Panc1 (cell line): Measurements from ENCODE around the gene SGMS1. TPM values are rescaled to one million over a fixed set of nuclear protein-coding genes. Genes with fewer than 3 reads are reported as not detected.

ENCODE experiments used
- ATAC-seq: fragments of 200-7000 bp; cut with Tn5 transposase; 2 replicates; pipeline ENCODE4 v1.9.1; 2020; ENCODE audit warnings: mild to moderate bottlenecking, moderate library complexity
- BruUV-seq: library from RNA; stranded (reverse); fragments of 400-500 nt; replicated peaks from 2 replicates; lab custom pipeline; 2021; lab: Mats Ljungman, UMichigan
- CTCF ChIA-PET: fragments of 300-600 bp; sonication (Branson Sonifier 250); formaldehyde crosslinking; loops from one replicate; lab custom pipeline; 2022; ENCODE audit warnings: antibody characterized with exemption; lab: Charles Lee
- POLR2A ChIA-PET: fragments of 300-600 bp; sonication (Branson Sonifier 250); formaldehyde crosslinking; loops from one replicate; lab custom pipeline; 2022; ENCODE audit warnings: antibody characterized with exemption; lab: Charles Lee
- DNase-seq: peaks from one replicate; pipeline ENCODE4 v3.0.0-alpha.2; 2010; ENCODE audit warnings: low read depth, low spot score
- H3K27ac ChIP-seq: 2 replicates; pipeline ENCODE4 v1.5.1; 2011; ENCODE audit warnings: mild to moderate bottlenecking, low read length, inconsistent platforms
- H3K27me3 ChIP-seq: fragments of 200-500 bp; sonication (Bioruptor generic); 2 replicates; pipeline ENCODE4 v1.6.0; 2014; ENCODE audit warnings: low read length, inconsistent platforms; ENCODE audit not compliant: control insufficient read depth, insufficient read depth
- H3K36me3 ChIP-seq: fragments of 200-500 bp; sonication (Bioruptor generic); 2 replicates; pipeline ENCODE4 v1.5.1; 2014; ENCODE audit warnings: inconsistent platforms, mild to moderate bottlenecking, low read length, moderate library complexity; ENCODE audit not compliant: control insufficient read depth, insufficient read depth
- H3K4me1 ChIP-seq: 2 replicates; pipeline ENCODE4 v1.5.1; 2011; ENCODE audit warnings: inconsistent platforms, mild to moderate bottlenecking, low read length, moderate library complexity; ENCODE audit not compliant: control insufficient read depth, insufficient read depth
- H3K4me3 ChIP-seq, 2 experiments: 2 replicates each; pipeline ENCODE4 v1.5.1; 2011 to 2012; ENCODE audit warnings: low read depth in 2 of 2, low read length in 2 of 2, mild to moderate bottlenecking in 2 of 2, inconsistent platforms in 1 of 2, moderate library complexity in 1 of 2
- H3K9me3 ChIP-seq: fragments of 200-500 bp; sonication (Bioruptor generic); 2 replicates; pipeline ENCODE4 v1.5.1; 2014; ENCODE audit warnings: low read depth, mild to moderate bottlenecking, inconsistent platforms, low read length, moderate library complexity; ENCODE audit not compliant: control insufficient read depth, insufficient read depth
- CTCF ChIP-seq: fragments of 450-650 bp; IDR thresholded peaks from 2 replicates; pipeline ENCODE4 v1.5.1; 2017; ENCODE audit warnings: mild to moderate bottlenecking
- POLR2AphosphoS5 ChIP-seq: IDR thresholded peaks from 2 replicates; pipeline ENCODE4 v1.6.1; 2012; ENCODE audit warnings: mild to moderate bottlenecking, low read depth, low read length, moderate library complexity
- REST ChIP-seq, 2 experiments: IDR thresholded peaks; 2 replicates each; pipeline ENCODE4 v1.6.1; 2011 to 2012; ENCODE audit warnings: low read depth in 2 of 2, control low read depth in 1 of 2, low read length in 1 of 2, mild to moderate bottlenecking in 1 of 2, moderate library complexity in 1 of 2; ENCODE audit not compliant: insufficient read depth in 1 of 2
- SIN3A ChIP-seq: IDR thresholded peaks from 2 replicates; pipeline ENCODE4 v1.6.1; 2012; ENCODE audit warnings: low read depth, mild to moderate bottlenecking, low read length, moderate library complexity, borderline replicate concordance; ENCODE audit not compliant: insufficient read depth
- TCF7L2 ChIP-seq: IDR thresholded peaks from 2 replicates; pipeline ENCODE4 v1.6.1; 2011; ENCODE audit warnings: mild to moderate bottlenecking, low read depth, low read length, inconsistent platforms
- in situ Hi-C: cut with HindIII; loops from 2 replicates; pipeline ENCODE4 v1.10.0; 2016; ENCODE audit warnings: low sequenced_read_pairs, low pct_unique_long_range_greater_than_20kb
- intact Hi-C: fragments of 100-400 bp; cut with micrococcal nuclease; formaldehyde crosslinking; loops from one replicate; pipeline ENCODE4 v1.10.0; 2022; ENCODE audit not compliant: unreplicated experiment
- total RNA-seq: library from RNA; stranded (reverse); gene quantifications from one replicate; pipeline ENCODE4 v1.2.1, GENCODE V29; 2021; ENCODE audit not compliant: unreplicated experiment

SGMS1 gene
- total RNA-seq, 1 experiment from 2014 or later: 22.0 TPM

GRCh38 chr10:50294582-50294981 is 329.2 kb downstream of the SGMS1 start:
- ChIA-PET POLR2A (no interaction called here), CTCF (no interaction called here)
- no TSS peak for BruUV-seq
- TF ChIP-seq SIN3A (no peak), TCF7L2 (no peak), CTCF (no peak), POLR2AphosphoS5 (no peak), REST (IDR thresholded peaks at IDR 0.05; ENCODE audit: insufficient read depth in 1 of 2, low read depth in 2 of 2, low read length in 1 of 2) (no peak)
- DNase-seq (no peak), ATAC-seq (no peak)
- in situ Hi-C loops (no loop called here), intact Hi-C loops (no loop called here)
- Histone ChIP-seq H3K9me3 (no peaks in the 10 kb centered on the region), H3K27ac (no peak overlapping the region), H3K36me3 (no peaks in the 10 kb centered on the region), H3K4me3 (no peak overlapping the region), H3K27me3 (no peaks in the 10 kb centered on the region; the same call in 1 of the 2 replicates), H3K4me1 (no peaks in the 10 kb centered on the region)

- intact Hi-C loops: no loop called here
- TF ChIP-seq TCF7L2 (no peak), CTCF (no peak), SIN3A (no peak), POLR2AphosphoS5 (no peak), REST (IDR thresholded peaks at IDR 0.05; ENCODE audit: insufficient read depth in 1 of 2, low read depth in 2 of 2, low read length in 1 of 2) (no peak)
- ATAC-seq (no peak; the same call in 1 of the 2 replicates), DNase-seq (no peak)
- Histone ChIP-seq H3K4me3 (no peak overlapping the region), H3K4me1 (no peaks in the 10 kb centered on the region), H3K9me3 (no peaks in the 10 kb centered on the region), H3K27ac (no peak overlapping the region), H3K36me3 (no peaks in the 10 kb centered on the region), H3K27me3 (no peaks in the 10 kb centered on the region; the same call in 1 of the 2 replicates)
- POLR2A ChIA-PET: no interaction called here
- CTCF ChIA-PET: no interaction called here
- no TSS peak for BruUV-seq
- in situ Hi-C loops: no loop called here
Measured at GRCh38 chr10:50293513-50294313, 330.0 kb downstream of the SGMS1 start.
